ENCODE data around the gene SVOP.
"Not testable (repeated sequence)": the region's sequence is repeated elsewhere in the genome, so short reads cannot be mapped to it uniquely, and the experiment has no call there.

Gene SVOP

GRCh38 chr12:108876550-108876949 is 144.3 kb downstream of the SVOP start:
- ChIA-PET CTCF (interaction anchor here (0.6 kb wide), 1 partner anchor 15 kb away, joined by 4 read pairs; no protein-coding TSS in a partner anchor), POLR2A (ENCODE audit: low non-redundant PET) (interaction anchor here (0.6 kb wide), 1 partner anchor 69 kb away, joined by 3 read pairs; no protein-coding TSS in a partner anchor)
- no peak for DNase-seq (ENCODE audit: low spot score)
- no peak for TF ChIP-seq CTCF (conservative IDR thresholded peaks at IDR 0.05; ENCODE audit: low read depth)
- H3K27ac ChIP-seq: no peak overlapping the region

- no peak for TF ChIP-seq CTCF (conservative IDR thresholded peaks at IDR 0.05; ENCODE audit: low read depth)
- ChIA-PET CTCF (interaction anchor here (0.7 kb wide), 1 partner anchor 172 kb away, joined by 5 read pairs; no protein-coding TSS in a partner anchor), POLR2A (ENCODE audit: low non-redundant PET) (no interaction called here)
- DNase-seq (ENCODE audit: low spot score): no peak
- H3K27ac ChIP-seq: no peak overlapping the region
Observed at GRCh38 chr12:108875682-108876361, 145.0 kb downstream of the SVOP start.

GRCh38 chr12:108875280-108875679 is 145.6 kb downstream of the SVOP start:
- TF ChIP-seq CTCF (conservative IDR thresholded peaks at IDR 0.05; ENCODE audit: low read depth): no peak
- no peak overlapping the region for H3K27ac ChIP-seq
- ChIA-PET POLR2A (ENCODE audit: low non-redundant PET) (no interaction called here), CTCF (interaction anchor here (0.6 to 0.7 kb wide), 2 partner anchors 17 to 171 kb away, joined by 3 to 5 read pairs; no protein-coding TSS in a partner anchor)
- DNase-seq (ENCODE audit: low spot score): no peak

- POLR2A ChIA-PET (ENCODE audit: low non-redundant PET): no interaction called here
- H3K27ac ChIP-seq: no peak overlapping the region
- TF ChIP-seq CTCF (conservative IDR thresholded peaks at IDR 0.05; ENCODE audit: low read depth): no peak
- DNase-seq (ENCODE audit: low spot score): no peak
- CTCF ChIA-PET: no interaction called here
Observed at GRCh38 chr12:108868781-108869180, 152.1 kb downstream of the SVOP start.

- DNase-seq (ENCODE audit: low spot score); CTCF ChIA-PET; H3K27ac ChIP-seq; POLR2A ChIA-PET (ENCODE audit: low non-redundant PET): not testable (repeated sequence)
Observed at GRCh38 chr12:108866083-108866482, 154.8 kb downstream of the SVOP start.

- no peak for TF ChIP-seq CTCF (conservative IDR thresholded peaks at IDR 0.05; ENCODE audit: low read depth)
- H3K27ac ChIP-seq: no peak overlapping the region
- DNase-seq (ENCODE audit: low spot score): no peak
- ChIA-PET CTCF (no interaction called here), POLR2A (ENCODE audit: low non-redundant PET) (no interaction called here)
Observed at GRCh38 chr12:108865169-108865568, 155.7 kb downstream of the SVOP start.

- H3K27ac ChIP-seq: no peak overlapping the region
- CTCF ChIA-PET: interaction anchor here (0.8 to 0.9 kb wide), 2 partner anchors 14 to 88 kb away, joined by 4 read pairs; no protein-coding TSS in a partner anchor
- POLR2A ChIA-PET (ENCODE audit: low non-redundant PET): no interaction called here
- no peak for DNase-seq (ENCODE audit: low spot score)
- TF ChIP-seq CTCF (conservative IDR thresholded peaks at IDR 0.05; ENCODE audit: low read depth): no peak
Observed at GRCh38 chr12:108862588-108862959, 158.3 kb downstream of the SVOP start.

Data from RWPE1 (cell line).